GM23338 (cell line): Measurements from ENCODE around the gene UHRF2.

ENCODE experiments used
- CREB1 ChIP-seq: fragments of 250-450 bp; sonication (Bioruptor Pico); IDR thresholded peaks from 2 replicates; pipeline ENCODE4 v1.5.0; 2020; ENCODE audit warnings: low read depth, mild to moderate bottlenecking, moderate library complexity
- CTCF ChIP-seq, 2 experiments: fragments of 200-600 bp in 1 of 2; sonication (generic) in 1 of 2; conservative IDR thresholded peaks; 2 replicates each; pipeline versions ENCODE4 v1.5.1 to v1.6.1; 2016 to 2017; ENCODE audit warnings: antibody characterized with exemption in 2 of 2, low read depth in 2 of 2, mild to moderate bottlenecking in 2 of 2, moderate library complexity in 1 of 2
- EZH2 ChIP-seq: fragments of 200-600 bp; sonication (generic); IDR thresholded peaks from one replicate; pipeline ENCODE4 v1.8.0; 2017; ENCODE audit warnings: antibody characterized with exemption, mild to moderate bottlenecking, low read depth; ENCODE audit not compliant: unreplicated experiment
- JUNB ChIP-seq: IDR thresholded peaks from one replicate; pipeline ENCODE4 v1.6.1; 2016; ENCODE audit warnings: antibody characterized with exemption; ENCODE audit not compliant: unreplicated experiment
- POLR2AphosphoS5 ChIP-seq: IDR thresholded peaks from 2 replicates; pipeline ENCODE4 v1.6.1; 2016; ENCODE audit warnings: antibody characterized with exemption, low read depth
- REST ChIP-seq: IDR thresholded peaks from one replicate; pipeline ENCODE4 v1.6.1; 2018; ENCODE audit warnings: antibody characterized with exemption; ENCODE audit not compliant: unreplicated experiment
- TF ChIP-seq, protein P1 (sequence below): fragments of 250-450 bp; sonication (Bioruptor Pico); IDR thresholded peaks from 2 replicates; pipeline ENCODE4 v1.5.0; 2020; ENCODE audit warnings: mild to moderate bottlenecking, moderate library complexity

- TF ChIP-seq CTCF (conservative IDR thresholded peaks at IDR 0.05; ENCODE audit: low read depth in 2 of 2) (peak; percentile 11 to 32; a peak in 2 of 4 replicates), POLR2AphosphoS5 (no peak), EZH2 (no peak), JUNB (no peak), CREB1 (CRISPR knock-in tag) (no peak), REST (no peak)
- TF ChIP-seq, protein P1, sequence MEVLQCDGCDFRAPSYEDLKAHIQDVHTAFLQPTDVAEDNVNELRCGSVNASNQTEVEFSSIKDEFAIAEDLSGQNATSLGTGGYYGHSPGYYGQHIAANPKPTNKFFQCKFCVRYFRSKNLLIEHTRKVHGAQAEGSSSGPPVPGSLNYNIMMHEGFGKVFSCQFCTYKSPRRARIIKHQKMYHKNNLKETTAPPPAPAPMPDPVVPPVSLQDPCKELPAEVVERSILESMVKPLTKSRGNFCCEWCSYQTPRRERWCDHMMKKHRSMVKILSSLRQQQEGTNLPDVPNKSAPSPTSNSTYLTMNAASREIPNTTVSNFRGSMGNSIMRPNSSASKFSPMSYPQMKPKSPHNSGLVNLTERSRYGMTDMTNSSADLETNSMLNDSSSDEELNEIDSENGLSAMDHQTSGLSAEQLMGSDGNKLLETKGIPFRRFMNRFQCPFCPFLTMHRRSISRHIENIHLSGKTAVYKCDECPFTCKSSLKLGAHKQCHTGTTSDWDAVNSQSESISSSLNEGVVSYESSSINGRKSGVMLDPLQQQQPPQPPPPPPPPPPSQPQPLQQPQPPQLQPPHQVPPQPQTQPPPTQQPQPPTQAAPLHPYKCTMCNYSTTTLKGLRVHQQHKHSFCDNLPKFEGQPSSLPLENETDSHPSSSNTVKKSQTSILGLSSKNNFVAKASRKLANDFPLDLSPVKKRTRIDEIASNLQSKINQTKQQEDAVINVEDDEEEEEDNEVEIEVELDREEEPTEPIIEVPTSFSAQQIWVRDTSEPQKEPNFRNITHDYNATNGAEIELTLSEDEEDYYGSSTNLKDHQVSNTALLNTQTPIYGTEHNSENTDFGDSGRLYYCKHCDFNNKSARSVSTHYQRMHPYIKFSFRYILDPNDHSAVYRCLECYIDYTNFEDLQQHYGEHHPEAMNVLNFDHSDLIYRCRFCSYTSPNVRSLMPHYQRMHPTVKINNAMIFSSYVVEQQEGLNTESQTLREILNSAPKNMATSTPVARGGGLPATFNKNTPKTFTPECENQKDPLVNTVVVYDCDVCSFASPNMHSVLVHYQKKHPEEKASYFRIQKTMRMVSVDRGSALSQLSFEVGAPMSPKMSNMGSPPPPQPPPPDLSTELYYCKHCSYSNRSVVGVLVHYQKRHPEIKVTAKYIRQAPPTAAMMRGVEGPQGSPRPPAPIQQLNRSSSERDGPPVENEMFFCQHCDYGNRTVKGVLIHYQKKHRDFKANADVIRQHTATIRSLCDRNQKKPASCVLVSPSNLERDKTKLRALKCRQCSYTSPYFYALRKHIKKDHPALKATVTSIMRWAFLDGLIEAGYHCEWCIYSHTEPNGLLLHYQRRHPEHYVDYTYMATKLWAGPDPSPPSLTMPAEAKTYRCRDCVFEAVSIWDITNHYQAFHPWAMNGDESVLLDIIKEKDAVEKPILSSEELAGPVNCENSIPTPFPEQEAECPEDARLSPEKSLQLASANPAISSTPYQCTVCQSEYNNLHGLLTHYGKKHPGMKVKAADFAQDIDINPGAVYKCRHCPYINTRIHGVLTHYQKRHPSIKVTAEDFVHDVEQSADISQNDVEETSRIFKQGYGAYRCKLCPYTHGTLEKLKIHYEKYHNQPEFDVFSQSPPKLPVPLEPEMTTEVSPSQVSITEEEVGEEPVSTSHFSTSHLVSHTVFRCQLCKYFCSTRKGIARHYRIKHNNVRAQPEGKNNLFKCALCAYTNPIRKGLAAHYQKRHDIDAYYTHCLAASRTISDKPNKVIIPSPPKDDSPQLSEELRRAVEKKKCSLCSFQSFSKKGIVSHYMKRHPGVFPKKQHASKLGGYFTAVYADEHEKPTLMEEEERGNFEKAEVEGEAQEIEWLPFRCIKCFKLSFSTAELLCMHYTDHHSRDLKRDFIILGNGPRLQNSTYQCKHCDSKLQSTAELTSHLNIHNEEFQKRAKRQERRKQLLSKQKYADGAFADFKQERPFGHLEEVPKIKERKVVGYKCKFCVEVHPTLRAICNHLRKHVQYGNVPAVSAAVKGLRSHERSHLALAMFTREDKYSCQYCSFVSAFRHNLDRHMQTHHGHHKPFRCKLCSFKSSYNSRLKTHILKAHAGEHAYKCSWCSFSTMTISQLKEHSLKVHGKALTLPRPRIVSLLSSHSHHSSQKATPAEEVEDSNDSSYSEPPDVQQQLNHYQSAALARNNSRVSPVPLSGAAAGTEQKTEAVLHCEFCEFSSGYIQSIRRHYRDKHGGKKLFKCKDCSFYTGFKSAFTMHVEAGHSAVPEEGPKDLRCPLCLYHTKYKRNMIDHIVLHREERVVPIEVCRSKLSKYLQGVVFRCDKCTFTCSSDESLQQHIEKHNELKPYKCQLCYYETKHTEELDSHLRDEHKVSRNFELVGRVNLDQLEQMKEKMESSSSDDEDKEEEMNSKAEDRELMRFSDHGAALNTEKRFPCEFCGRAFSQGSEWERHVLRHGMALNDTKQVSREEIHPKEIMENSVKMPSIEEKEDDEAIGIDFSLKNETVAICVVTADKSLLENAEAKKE (CRISPR knock-in tag), result no peak
Observed at GRCh38 chr9:6495466-6495865, 82.5 kb downstream of the UHRF2 start.
